Activated T-cell treated with anti-CD3 and anti-CD28 coated beads, Interleukin-2, amount 50 U/mL, for 1 hour (primary cell): Measurements from ENCODE around the gene DRD4.

Source experiments
- DNase-seq: peaks from one replicate; pipeline ENCODE4 v3.0.0-alpha.2; 2020

The DRD4 gene

DNA sequence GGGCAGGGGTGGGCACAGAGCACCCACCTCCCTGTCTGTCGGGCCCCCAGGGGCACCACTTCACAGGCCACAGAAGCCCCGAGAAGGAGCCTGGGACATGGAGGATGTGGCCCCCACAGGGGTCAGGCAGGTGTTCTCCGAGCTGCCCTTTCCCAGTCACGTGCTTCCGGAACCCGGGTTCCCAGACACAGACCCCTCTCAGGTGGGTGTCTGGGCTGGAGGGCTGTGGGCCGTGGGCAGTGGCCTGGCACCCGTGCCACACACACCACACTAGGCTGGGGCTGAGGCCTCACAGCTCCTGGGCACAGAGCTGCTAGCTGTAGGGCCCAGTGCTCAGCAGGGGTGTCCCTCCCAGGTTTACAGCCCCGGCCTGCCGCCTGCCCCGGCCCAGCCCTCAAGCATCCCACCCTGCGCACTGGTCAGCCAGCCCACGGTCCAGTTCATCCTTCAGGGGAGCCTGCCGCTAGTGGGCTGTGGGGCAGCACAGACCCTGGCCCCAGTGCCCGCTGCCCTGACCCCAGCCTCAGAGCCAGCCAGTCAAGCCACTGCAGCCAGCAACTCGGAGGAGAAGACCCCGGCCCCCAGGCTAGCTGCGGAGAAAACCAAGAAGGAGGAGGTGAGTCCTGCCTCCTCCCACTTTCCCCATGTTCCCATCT is 26.8 kb upstream of the DRD4 start:
- no peak for DNase-seq

DNA sequence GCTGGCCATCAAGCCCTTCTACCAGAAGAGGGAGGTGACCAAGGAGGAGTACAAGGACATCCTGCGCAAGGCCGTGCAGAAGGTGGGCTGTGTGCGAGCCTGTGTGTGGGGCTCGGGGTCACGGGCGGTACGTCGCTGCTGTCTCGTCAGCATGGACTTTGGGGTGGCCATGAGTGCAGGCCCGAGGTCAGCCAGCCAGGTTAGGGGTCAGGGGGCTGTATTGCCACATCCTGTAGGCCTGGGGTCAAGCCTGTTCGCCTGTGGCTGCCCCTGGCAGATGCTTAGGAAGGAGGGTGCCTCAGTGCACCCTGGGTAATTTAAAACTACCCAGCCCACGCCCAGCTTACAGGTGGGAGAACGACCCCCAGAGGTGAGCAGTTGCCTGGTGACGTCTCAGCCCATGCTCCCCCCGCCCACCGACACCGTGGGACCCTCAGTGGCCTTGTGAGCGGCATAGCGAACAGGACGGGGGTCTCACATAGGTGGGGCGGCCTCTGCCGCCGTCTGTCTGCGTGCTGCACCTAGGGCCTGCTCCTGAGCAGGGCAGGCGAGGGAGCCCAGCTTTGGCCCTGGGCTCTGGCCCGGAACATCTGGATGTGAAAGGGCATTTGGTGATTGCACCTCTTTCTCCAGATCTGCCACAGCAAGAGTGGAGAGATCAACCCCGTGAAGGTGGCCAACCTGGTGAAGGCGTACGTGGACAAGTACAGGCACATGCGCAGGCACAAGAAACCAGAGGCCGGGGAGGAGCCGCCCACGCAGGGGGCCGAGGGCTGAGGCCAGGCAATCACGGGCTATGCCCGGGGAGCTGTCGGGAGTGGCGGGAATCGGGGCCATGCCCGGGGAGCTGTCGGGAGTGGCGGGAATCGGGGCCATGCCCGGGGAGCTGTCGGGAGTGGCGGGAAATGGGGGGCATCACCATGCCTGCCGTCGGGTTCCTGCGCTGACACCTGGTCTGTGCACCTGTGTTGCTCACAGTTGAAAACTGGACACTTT is 25.8 kb upstream of the DRD4 start:
- DNase-seq = no peak

DNA sequence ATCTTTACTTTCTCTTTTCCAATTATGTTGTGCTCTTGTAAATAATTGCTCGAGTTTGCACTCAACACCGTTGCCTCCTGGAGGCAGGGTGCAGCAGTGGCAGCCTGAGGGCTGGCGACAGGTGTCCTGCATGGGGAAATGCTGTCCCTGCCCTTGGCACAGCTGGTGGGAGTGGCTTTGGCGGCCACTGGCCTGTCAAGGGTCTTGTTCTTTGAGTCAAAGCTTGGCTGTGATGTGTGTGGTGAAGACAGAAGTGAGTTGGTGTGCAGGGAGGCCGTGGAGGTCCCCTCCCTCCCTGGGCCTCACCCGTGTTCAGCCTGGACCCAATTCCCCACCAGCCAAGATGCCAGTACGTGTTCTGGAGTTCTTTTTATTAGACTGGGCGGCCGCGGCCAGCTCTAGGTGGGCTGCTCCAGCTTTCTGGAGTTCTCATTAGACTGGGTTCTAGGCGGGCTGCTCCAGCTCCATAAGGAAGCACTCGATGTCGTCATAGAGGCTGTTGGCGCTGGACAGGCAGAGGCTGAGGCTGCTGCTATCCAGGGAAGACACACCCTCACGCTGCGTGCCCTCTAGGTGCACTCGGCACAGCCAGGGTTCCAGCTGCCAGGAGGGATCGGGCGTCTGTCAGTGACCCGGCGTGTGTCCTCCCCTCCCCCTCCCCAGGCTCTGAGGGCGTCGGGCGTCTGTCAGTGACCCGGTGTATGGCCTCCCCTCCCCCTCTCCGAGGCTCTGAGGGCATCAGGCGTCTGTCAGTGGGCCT is 24.7 kb upstream of the DRD4 start:
- peak; percentile 44 for DNase-seq

DNA sequence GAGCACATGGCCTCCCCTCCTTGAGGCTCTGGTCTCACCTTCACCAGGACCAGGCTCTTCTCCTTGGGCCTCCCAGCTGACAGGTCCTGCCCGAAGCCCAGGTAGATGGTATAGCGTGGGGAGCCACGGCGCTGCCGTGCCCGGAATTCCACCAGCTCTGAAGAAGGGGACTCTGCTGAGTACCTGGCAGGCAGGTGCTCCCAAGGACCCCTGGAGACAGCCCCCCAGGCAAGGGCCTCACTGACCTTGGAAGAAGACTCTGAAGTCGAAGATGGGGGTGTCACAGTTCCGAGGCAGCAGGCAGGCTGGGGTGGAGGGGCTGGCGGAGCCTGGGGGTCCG is 24.1 kb upstream of the DRD4 start:
- DNase-seq = no peak

DNA sequence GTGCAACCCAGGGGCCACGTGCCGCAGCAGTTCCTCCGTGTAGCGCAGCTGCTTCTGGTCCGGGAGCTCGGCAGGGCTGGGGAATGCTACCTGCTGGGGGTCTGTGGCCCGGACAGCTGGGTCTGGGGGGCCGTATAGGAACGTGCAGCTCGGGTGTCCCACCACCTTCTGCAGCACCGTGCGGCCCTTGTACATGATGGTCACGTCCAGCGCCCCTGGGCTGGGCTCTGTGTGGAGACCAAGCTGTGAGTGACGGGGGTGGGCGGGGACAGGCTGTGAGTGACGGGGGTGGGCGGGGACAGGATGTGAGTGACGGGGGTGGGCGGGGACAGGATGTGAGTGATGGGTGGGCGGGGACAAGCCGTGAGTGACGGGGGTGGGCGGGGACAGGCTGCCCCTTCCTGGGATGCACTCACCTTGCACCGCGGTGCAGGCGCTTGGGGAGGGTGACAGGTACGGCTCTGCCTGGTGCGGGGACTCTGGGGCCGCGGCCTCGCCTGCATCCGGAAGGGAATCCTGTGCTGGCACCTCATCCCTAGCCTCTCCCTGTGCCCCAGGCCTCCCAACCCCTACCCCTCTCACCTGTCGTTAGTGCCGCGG is 23.6 kb upstream of the DRD4 start:
- peak; percentile 82 for DNase-seq

DNA sequence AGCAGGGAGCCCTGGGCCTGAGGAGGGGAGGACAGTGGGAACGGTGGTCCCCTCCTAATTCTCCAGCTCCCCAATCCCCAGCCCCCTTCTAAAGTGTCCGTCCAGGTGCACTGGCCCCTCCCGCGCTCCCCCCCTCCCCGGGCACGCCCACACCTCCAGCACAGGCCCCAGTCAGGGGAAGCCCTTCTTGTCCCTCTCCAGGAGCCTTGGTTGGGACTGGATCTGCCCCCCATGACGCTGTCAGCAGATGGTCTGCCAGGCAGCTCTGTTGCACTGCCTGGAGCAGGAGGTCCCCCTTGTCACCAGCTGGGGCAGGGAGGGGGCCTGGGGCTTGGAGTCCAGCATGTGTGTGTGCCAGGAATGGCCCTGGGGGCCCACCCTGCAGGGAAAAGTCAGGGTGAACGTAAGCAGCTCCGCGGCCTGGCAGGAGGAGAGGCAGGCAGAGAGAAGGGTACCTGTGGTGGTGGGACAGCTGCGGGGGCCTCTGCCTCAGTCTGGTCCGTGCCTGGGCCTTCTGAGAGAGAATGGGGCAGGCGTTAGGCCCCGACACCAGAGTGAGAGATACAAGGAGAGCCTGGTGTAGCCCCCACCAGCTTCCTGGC is 22.9 kb upstream of the DRD4 start:
- no peak for DNase-seq

DNA sequence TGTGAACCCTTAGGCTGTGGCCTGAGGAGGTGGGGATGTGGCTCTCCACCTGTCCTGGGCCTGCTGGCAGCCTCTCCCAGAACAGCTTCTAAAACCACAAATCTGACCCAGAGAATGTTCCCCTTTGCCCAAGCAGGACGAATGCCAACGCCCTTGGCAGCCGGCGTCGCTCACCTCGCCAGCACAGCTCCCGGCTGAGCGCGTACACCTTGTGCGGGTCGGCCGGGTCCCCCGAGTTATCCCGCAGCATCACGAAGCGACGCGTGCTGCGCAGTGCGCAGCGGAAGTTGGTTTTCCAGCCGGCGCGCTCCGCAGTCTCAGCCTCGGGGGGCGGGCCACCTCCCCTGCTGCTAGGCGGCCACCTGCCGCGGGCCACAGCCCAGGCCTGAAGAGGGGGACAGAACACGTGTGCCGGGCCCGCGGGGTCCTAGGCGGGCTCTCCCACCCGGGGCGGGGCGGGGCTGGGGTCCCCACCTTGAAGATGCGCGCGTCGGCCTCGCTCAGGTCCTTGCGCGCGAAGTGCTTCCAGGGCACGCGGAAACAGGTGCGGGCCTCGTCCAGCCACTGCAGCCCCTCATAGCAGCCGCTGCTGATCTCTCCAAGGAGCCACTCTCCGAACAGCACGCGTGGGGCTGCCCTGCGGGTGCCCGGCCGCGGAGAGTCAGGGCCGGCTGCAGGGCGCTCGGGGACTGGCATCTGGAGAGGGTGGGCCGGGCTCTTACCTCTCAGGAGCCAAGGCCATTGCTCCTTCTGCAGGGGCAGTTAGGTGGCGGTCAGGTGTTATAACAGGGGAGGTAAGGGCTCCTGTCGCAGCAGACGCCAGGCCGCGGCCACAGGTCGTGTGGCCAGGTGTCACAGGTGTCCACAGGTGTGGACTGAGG is 22.2 kb upstream of the DRD4 start:
- DNase-seq = no peak

DNA sequence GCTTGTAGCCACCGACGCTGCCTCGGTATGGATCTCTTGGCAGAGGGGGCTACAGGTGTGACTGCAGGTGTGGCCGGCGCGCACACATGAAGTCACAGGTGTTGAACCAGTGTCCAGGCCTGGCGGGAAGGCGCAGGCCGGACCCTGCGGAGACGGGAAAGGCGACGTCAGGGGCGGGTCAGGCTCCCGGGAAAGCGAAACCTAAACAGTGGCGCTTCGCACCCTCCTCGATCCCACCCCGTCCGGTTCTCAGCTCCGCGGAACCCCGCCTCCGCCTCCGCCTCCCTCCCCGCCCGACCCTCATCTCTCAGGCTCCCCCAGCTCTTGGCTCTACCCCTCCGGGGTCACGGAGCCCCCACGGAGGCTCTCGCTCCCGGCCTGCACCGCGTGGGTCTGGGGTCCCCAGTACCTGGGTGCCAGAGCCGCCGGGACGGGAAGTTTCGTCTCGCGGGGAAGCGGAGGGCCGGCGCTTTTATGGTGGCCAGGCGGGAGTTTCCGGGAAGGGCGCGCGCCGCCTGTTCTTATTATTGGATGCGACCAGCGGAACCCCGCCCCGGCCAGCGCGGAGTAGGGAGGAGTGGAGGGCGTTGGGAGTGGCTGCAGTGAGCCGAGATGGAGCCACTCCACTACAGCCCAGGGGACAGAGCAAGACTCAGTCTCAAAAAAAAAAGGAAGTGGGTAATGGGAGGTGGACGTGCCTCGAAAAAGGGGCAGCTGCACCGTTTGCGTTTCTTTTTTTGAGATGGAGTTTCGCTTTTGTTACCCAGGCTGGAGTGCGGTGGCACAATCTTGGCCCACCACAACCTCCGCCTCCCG is 21.4 kb upstream of the DRD4 start, which contains the start of gene IRF7:
Gene IRF7, minus strand, starts transcription at position 447 of the 816 bp plus-strand sequence. CDS start 586 bp downstream, outside the sequence.
- peak; percentile 86 for DNase-seq

DNA sequence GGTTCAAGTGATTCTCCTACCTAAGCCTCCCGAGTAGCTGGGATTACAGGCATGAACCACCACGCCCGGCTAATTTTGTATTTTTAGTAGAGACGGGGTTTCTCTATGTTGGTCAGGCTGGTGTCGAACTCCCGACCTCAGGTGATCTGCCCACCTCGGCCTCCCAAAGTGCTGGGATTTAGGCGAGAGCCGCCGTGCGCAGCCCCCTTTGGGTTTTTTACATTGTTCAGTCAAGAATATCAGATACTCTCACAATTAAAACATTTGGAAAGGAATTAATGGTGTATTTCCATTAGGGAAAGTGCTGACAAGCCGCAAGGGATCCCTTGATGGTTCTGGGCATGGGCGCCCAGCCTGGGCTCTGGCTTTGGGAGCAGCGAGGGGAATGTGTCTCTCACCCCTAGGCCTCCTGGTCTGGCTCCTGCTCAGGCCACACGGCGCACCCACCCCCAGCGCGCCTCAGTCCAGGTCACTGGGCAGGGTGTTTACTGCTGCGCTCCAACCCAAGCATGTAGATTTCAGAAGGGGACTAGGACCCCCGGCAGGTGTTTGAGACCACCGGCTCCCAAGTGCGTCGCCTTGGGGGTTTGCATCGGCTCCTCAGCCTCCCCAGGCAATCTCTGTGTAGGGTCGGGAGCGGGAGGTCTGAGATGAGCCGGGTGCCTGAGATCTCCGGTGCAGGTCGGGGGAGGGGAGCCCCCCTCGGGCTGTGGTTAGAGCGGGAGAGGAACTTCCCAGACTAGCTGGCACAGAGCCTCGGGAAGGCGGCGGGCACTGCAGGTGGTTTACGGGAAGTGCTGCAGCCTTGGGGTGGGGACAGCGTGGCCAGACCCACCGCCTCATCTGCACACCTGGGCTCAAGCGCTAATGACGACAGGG is 20.5 kb upstream of the DRD4 start:
- DNase-seq = no peak

DNA sequence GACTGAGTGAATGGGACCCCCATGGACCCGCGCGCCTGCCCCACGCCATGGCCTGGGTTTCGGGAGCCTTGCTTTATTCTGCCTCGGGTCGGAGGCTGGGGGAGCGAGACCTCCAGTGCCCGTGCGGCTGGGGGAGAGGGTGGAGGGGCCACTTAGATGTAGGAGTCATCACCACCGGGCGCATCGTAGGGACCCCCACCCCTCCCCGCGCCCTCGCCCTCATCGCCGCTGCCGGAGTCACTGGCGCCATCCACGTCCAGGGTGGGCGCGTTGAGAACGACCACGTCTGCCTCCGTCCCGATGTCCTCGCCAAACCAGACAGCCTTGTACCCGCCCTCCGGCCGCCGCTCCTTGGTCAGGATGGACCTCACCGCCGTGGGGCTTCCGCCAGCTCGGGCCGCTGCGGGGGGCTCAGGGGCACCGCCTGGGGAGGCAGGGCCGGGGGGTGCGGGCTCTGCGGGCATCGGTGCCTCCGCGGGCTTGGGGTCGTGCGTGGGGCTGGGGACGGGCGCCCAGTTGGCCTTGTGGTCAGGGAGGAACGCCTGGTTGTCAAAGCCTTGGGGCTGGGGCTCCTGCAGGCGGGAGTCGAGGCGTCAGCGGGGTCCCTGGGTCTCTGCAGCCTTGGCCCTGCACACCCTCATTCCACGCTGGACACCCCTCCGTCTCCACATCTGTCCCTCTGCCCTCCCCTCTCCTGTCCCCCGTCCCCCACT is 19.7 kb upstream of the DRD4 start:
- no peak for DNase-seq

DNA sequence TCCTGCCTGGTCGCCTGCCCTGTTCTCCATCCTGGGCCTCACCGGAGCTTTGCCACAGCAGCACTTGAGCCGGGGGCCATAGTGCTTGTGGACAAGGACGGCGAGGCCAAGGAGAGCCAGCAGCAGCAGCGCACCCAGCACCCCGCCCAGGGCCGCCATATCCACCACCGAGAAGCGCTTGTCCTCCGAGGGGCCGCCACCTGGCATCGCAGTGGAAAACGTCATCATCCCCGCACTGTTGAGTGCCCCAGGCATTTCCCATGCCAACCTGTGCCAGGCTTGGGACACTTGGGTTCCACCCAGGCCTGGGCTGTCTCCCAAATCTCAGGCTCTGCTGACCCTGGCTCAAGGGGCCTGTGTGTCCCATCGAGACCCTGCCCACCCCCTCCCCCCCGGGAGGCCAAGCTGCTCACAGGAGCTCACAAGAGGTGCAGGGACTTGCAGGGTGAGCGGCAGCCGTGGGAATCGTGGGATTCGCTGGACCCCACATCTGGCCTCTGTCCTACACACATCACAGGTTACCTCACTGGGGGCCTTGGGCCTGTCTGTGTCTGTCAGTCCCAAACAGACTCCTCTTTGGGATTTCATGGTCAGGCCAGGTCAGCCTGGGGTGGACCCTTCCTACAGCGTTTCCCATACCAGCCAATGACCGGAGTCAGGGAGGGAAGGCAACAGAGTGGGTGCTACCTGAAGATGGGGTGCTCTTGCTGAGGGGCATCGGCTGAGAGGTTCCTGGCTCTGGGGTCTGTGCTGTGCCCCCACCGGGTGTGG is 19.0 kb upstream of the DRD4 start:
- DNase-seq = no peak

DNA sequence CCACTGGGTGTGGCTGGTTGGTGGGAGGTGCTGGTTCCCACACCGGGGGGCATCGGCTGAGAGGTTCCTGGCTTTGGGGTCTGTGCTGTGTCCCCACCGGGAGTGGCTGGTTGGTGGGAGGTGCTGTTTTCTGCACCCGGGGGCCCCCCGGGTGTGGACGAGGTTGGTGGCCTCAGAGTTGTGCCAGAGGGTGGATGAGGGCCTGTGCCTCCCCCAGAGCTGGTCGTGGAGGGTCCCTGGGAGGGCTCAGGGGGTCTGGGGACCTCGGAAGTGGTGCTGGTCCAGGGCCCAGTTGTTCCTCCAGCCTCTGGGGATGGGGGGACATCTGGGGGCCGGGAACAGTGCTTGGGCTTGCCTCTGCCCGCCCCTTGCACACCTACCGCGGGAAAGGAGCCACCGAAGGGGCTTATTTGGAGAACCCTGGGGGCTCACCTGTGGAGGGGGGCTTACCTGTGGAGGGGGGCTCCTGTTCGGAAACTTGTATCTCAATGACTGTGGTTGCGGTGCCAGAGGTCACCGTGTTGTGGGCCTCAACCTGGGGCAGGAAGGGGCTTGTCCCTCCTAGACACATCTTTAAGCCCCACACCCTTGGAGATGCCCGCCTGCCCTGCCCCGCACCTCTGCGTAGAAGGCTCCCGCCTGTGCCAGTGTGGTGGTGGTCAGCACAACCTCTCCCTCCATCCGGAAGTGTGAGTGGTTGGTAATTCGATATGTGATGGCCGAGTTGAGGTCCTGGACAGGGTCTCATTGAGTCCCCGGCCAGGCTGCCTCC is 18.0 kb upstream of the DRD4 start:
- no peak for DNase-seq

DNA sequence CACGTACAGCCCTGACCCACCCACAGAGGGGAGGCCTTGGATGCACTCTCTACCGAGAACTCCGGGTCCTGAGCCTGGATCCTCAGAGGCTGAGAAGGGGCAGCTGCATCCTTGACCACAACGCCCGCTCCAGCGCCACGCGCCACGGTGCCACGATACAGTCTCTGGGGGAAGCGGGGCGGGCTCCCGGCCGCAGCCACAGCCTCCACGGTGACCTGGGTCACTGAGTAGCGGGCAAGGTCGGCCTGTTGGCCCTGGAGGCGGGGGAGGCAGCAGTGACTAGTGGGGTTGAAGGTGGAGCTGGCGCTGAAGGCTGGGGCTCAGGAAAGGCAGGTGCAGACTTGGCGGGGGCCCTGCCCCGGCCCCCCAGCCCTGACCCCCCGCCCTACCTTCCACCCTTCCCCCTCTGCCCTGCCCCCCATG is 17.4 kb upstream of the DRD4 start:
- no peak for DNase-seq

DNA sequence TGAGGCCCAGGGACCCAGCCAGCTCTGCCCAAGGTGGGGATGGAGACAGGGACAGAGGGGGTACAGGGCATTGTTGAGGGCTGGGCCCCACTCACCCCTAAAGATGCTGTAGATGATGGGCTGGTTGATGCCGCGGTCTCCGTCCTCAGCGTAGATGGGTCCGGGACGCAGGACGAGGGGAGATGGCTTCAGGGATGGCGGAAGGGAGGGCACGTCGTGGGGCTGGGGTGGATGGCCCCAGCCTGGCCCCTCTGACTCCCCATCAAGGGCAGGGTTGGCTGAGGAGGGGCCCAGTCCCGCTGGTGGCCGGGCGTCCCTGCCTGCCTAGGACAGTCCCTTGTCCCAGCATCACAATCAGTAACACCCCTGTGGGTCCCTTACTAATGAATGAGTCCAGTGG is 16.9 kb upstream of the DRD4 start:
- DNase-seq = no peak

DNA sequence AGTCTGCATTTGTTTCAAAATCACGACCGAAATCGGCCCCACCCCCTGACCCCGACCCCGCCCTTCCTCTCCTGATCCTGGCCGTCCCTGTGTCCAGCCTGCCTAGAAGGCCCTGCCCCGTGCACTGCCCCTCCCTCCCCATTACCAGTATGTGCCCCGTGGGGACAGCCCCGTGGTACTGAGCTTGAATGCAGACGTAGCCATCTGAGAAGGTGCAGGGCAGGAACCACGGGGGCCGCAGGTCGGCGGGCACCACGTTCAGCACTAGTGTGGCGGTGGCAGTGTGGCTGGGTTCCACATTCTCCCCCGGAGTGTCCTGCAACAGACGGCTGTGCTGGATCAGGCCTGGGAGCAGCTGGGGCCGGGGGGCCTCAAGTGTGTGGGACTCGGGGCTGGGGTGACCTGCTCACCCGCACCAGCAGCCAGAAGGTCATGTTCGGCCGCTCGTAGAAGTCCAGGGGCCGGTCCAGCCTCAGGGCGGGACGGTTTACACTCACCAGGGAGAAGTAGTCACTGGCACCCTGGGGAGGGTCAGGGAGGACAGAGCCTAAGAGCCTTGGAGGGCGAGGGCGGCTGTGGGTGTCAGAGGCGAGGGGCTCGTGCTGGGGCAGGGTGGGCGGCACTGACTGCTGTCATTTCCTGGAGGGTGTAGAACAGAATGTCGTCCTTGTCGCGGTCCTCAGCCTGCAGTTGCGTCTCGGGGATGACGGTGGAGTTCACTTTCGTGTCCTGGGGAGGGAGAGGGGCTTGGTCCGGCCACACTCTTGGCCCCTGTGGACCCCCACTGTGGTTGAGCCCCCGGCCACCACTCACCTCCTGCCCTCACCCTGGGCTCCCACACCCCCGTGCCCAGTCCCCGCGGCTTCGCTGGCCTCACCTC is 15.9 kb upstream of the DRD4 start:
- no peak for DNase-seq

DNA sequence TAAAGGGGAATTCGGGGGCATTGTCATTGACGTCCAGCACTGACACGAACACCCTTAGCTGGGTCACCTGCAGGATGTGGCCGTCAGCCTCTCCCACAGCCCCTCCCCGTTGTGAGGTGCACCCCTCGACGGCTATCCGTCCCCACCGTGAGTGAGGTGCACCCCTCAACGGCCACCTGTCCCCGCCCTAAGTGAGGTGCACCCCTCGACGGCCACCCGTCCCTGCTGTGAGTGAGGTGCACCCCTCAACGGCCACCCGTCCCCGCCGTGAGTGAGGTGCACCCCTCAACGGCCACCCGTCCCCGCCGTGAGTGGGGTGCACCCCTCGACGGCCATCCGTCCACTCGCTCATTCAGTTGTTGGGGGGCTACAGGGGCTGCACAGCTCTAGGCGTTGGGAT is 15.2 kb upstream of the DRD4 start:
- no peak for DNase-seq
